Adrenal gland (tissue), 12 donors: ENCODE measurements around the gene CACNA1B. TPM values are rescaled to one million over a fixed set of nuclear protein-coding genes. Genes with fewer than 3 reads are reported as not detected.

ENCODE experiments used
- DNase-seq, 7 donors: peaks; one replicate each; pipeline ENCODE4 v3.0.0-alpha.2; 2019 to 2020
- H3K27ac ChIP-seq, 5 donors: fragments of 200-600 bp; sonication (generic) in 4 of 5; 1 replicate in 3 of 5; 2 replicates in 2 of 5; pipeline versions ENCODE4 v1.5.1 to v1.8.0; 2016 to 2020; ENCODE audit warnings: mild to moderate bottlenecking in 1 of 5
- H3K27me3 ChIP-seq: fragments of 200-600 bp; 2 replicates; pipeline ENCODE4 v1.8.0; 2021
- H3K36me3 ChIP-seq, 2 donors: fragments of 200-600 bp; replicated peaks in 1 of 2; 1 replicate in 1 of 2; 2 replicates in 1 of 2; pipeline versions ENCODE4 v1.5.1 to v1.8.0; 2018 to 2022
- H3K4me1 ChIP-seq, 2 donors: fragments of 200-600 bp; replicated peaks in 1 of 2; 1 replicate in 1 of 2; 2 replicates in 1 of 2; pipeline versions ENCODE4 v1.5.1 to v1.8.0; 2018 to 2021
- H3K4me3 ChIP-seq, 4 donors: fragments of 200-600 bp; sonication (generic) in 3 of 4; one replicate each; pipeline ENCODE4 v1.5.1; 2016 to 2018
- H3K9me3 ChIP-seq, 3 donors: fragments of 200-600 bp; sonication (generic) in 1 of 3; replicated peaks in 1 of 3; 1 replicate in 2 of 3; 2 replicates in 1 of 3; pipeline versions ENCODE4 v1.5.1 to v1.8.0; 2016 to 2021
- POLR2A ChIP-seq, 2 donors: fragments of 450-650 bp; IDR thresholded peaks; one replicate each; pipeline ENCODE4 v1.6.1; 2017; ENCODE audit warnings: antibody characterized with exemption in 2 of 2, mild to moderate bottlenecking in 2 of 2, moderate library complexity in 1 of 2
- WGBS, 4 donors: extraction: QIAGEN DNeasy Blood & Tissue Kit in 2 of 4; methylation state at CpG; one replicate each; pipeline versions ENCODE4 v1.1.5 to v1.1.7; 2013 to 2017; 5-methylcytosine and 5-hydroxymethylcytosine counted together
- intact Hi-C, 2 donors: fragments of 100-400 bp; cut with DNase I; formaldehyde crosslinking; loops; one replicate each; pipeline versions ENCODE4 v1.14.1 to v1.15.0; 2022 to 2023
- polyA plus RNA-seq, 3 donors: library from polyadenylated mRNA; stranded (reverse); fragments of 200-250 nt in 2 of 3; fragments of 350-450 nt in 1 of 3; fragmentation: Illumina TruSeq in 1 of 3; extraction: RNeasy Lipid Tissue Mini Kit (QIAGEN cat#74804) in 1 of 3; gene quantifications; one replicate each; pipeline ENCODE4 v1.2.3, GENCODE V29; 2013 to 2014
- total RNA-seq, 9 donors: library from RNA; depleted of rRNA in 4 of 9; stranded (reverse); fragments of >200 nt in 4 of 9; fragments of 120-200 nt in 1 of 9; fragmentation: NEBNext Ultra II Directional in 1 of 9; extraction: Animal tissue kit (Norgen Biotek cat#: 25700) in 1 of 9; gene quantifications; one replicate each; pipeline versions ENCODE4 v1.1.0 to v1.2.4, GENCODE V29; 2013 to 2023
- TF ChIP-seq, protein P1 (sequence below), 6 experiments: fragments of 450-650 bp in 4 of 6; fragments of 200-600 bp in 2 of 6; sonication (generic) in 1 of 6; IDR thresholded peaks; 1 replicate in 5 of 6; 2 replicates in 1 of 6; pipeline versions ENCODE4 v1.5.1 to v1.8.0; 2016 to 2021; ENCODE audit warnings: antibody characterized with exemption in 6 of 6, mild to moderate bottlenecking in 2 of 6, moderate library complexity in 1 of 6
- donor health status: healthy with polysubstance abuse.
- donor health status: Bipolar disorder and iron deficiency.
- donor health status: DM: yes; HTN: yes; CAD: no.
- donor health status: DM: no; HTN: no; CAD: no.
- donor health status: DM: no; HTN: no; CAD: no.
- donor health status: DM: yes; HTN: yes; CAD: no.

Gene CACNA1B
- total and polyA plus RNA-seq, 12 donors: 0.04 to 4.9 (median 1.1) TPM; not detected in 1

DNA sequence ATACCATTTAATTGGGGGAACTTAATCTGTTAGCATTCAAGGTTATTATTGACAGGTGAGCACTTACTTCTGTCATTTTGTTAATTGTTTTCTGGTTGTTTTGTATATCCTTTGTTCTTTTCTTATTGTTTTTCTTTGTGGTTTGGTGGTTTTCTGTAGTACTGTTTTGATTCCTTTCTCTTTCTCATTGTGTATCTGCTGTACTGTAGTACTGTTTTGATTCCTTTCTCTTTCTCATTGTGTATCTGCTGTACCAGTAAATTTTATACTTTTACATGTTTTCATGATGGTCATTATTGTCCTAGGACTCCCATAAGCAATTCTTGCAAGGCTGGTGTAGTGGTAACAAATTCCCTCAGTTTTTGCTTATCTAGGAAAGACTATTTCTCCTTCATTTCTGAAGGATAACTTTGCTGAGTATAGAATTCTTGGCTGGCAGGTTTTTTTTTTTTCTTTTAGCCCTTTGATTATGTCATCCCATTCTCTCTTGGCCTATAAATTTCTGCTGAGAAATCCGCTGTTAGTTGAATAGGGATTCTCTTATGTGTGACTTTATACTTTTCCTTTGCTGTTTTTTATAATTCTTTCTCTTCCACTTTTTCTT is 24.1 kb upstream of the CACNA1B start:
- no peaks in the 10 kb centered on the region for H3K4me1 ChIP-seq
- H3K27me3 ChIP-seq: no peaks in the 10 kb centered on the region
- H3K27ac ChIP-seq: no peak overlapping the region
- no peaks in the 10 kb centered on the region for H3K36me3 ChIP-seq
- 92 to 100% (median 96%) methylated on average over 1 of the region's 1 CpG for WGBS, 4 donors
- peaks cover 0 to 12% (median 0%) of the 10 kb centered on the region in 3 donors for H3K9me3 ChIP-seq
- DNase-seq: no peak
- TF ChIP-seq, protein P1, sequence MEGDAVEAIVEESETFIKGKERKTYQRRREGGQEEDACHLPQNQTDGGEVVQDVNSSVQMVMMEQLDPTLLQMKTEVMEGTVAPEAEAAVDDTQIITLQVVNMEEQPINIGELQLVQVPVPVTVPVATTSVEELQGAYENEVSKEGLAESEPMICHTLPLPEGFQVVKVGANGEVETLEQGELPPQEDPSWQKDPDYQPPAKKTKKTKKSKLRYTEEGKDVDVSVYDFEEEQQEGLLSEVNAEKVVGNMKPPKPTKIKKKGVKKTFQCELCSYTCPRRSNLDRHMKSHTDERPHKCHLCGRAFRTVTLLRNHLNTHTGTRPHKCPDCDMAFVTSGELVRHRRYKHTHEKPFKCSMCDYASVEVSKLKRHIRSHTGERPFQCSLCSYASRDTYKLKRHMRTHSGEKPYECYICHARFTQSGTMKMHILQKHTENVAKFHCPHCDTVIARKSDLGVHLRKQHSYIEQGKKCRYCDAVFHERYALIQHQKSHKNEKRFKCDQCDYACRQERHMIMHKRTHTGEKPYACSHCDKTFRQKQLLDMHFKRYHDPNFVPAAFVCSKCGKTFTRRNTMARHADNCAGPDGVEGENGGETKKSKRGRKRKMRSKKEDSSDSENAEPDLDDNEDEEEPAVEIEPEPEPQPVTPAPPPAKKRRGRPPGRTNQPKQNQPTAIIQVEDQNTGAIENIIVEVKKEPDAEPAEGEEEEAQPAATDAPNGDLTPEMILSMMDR (IDR thresholded peaks at IDR 0.05): no peak
- no peak for TF ChIP-seq POLR2A (IDR thresholded peaks at IDR 0.05)
- no peak overlapping the region for H3K4me3 ChIP-seq
- intact Hi-C loops: no loop called here

DNA sequence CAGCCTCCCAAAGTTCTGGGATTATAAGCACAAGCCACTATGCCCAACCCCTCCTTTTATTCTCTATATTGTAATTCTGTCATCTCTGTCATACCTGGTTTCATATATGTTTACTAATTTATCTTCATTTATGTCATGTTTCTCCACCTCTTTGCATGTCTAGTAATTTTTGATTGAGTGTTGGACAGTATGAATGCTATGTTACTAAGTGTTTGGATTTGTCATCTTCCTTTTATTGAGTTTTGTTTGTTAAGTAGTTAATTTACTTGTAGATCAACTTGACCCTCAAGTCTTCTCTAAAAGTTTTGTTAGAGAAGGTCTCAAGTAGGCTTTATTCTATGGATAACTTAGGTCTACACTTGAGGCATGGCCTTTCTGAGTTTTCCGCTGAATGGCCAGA is 17.2 kb upstream of the CACNA1B start:
- H3K27me3 ChIP-seq: no peaks in the 10 kb centered on the region
- H3K27ac ChIP-seq: no peak overlapping the region
- H3K9me3 ChIP-seq: no peaks in the 10 kb centered on the region
- TF ChIP-seq, protein P1 (IDR thresholded peaks at IDR 0.05): no peak
- no peak for TF ChIP-seq POLR2A (IDR thresholded peaks at IDR 0.05)
- intact Hi-C loops: no loop called here
- 94 to 100% (median 98%) methylated on average over 1 of the region's 1 CpG for WGBS, 4 donors
- H3K4me1 ChIP-seq: no peaks in the 10 kb centered on the region
- no peak overlapping the region for H3K4me3 ChIP-seq
- no peak for DNase-seq
- no peaks in the 10 kb centered on the region for H3K36me3 ChIP-seq

DNA sequence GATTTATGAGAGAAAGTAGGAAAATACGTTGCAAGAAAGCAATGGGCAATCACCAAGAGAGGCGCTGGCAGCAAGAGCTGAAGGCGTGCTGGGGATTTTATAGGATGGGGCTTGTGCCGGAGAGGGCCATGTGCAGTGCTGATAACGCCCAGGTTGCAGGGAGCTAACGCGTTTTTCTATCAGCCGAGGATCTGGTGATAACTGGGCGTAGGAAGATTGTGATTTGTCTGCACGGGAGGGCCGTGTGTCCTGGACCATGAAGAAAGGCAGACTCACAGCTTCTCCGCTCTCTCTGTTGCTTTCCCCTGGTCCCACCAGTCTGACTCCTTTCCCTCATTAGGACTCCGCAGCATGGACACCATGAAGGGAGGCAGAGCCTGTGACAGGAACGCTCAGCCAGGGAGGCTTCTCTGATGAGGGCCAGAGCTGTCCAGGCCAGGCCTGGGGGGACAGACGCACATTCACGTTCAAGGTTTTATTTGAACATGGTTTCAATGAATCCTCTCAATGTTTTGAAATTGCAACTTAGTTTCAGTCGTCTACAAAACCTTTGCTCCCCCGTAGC is 11.9 kb upstream of the CACNA1B start:
- no peak for DNase-seq
- intact Hi-C loops: no loop called here
- H3K27me3 ChIP-seq: no peaks in the 10 kb centered on the region
- H3K36me3 ChIP-seq: no peaks in the 10 kb centered on the region
- 67 to 79% (median 73%) methylated on average over 18 of the region's 18 CpGs for WGBS, 4 donors
- H3K4me1 ChIP-seq: no peaks in the 10 kb centered on the region
- TF ChIP-seq POLR2A (IDR thresholded peaks at IDR 0.05): no peak
- TF ChIP-seq, protein P1 (IDR thresholded peaks at IDR 0.05): no peak
- H3K27ac ChIP-seq: no peak overlapping the region
- no peaks in the 10 kb centered on the region for H3K9me3 ChIP-seq
- H3K4me3 ChIP-seq: no peak overlapping the region

DNA sequence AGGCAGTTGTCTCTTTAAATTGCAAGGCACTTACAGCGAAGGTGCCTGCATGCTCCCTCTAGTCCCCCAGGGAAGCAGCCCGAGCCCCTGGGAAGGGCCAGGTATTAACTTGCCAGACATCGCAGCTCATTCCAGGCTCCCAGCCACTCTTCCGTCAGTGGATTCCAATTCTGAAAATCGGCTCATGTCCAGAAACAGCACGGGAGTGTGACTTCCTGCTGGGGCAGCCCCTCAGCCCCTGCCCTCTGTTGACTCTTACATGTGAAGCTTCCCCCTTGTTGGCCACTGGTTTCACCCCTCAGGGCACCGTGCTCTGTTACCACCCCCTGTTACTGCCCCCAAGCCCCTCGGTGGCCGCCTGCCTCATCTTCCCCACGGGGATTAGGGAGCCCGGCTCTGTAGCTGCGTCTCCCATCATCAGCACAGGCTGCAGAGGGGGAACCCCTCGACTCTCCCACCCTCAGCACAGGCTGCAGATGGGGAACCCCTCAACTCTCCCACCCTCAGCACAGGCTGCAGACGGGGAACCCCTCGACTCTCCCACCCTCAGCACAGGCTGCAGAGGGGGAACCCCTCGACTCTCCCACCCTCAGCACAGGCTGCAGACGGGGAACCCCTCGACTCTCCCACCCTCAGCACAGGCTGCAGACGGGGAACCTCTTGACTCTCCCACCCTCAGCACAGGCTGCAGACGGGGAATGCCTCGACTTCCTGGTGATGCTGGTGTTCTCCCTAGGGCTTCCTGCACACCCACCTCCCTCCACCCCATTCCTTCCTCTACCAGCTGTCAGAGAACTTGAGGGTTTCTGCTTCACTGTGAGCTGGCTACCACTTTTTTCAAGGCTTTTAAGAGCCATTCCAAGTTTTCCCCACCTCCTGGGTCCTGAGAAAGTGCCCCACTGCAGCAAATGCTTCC is 11.1 kb upstream of the CACNA1B start:
- DNase-seq: no peak
- H3K27me3 ChIP-seq: no peaks in the 10 kb centered on the region
- H3K9me3 ChIP-seq: no peaks in the 10 kb centered on the region
- TF ChIP-seq POLR2A (IDR thresholded peaks at IDR 0.05): no peak
- TF ChIP-seq, protein P1 (IDR thresholded peaks at IDR 0.05): no peak
- no peaks in the 10 kb centered on the region for H3K36me3 ChIP-seq
- intact Hi-C loops: no loop called here
- H3K27ac ChIP-seq: no peak overlapping the region
- WGBS, 4 donors: 51 to 69% (median 62%) methylated on average over 11 to 21 of the region's 21 CpGs
- no peaks in the 10 kb centered on the region for H3K4me1 ChIP-seq
- no peak overlapping the region for H3K4me3 ChIP-seq
